ENCODE data around the gene CTSD.

The CTSD gene

DNA sequence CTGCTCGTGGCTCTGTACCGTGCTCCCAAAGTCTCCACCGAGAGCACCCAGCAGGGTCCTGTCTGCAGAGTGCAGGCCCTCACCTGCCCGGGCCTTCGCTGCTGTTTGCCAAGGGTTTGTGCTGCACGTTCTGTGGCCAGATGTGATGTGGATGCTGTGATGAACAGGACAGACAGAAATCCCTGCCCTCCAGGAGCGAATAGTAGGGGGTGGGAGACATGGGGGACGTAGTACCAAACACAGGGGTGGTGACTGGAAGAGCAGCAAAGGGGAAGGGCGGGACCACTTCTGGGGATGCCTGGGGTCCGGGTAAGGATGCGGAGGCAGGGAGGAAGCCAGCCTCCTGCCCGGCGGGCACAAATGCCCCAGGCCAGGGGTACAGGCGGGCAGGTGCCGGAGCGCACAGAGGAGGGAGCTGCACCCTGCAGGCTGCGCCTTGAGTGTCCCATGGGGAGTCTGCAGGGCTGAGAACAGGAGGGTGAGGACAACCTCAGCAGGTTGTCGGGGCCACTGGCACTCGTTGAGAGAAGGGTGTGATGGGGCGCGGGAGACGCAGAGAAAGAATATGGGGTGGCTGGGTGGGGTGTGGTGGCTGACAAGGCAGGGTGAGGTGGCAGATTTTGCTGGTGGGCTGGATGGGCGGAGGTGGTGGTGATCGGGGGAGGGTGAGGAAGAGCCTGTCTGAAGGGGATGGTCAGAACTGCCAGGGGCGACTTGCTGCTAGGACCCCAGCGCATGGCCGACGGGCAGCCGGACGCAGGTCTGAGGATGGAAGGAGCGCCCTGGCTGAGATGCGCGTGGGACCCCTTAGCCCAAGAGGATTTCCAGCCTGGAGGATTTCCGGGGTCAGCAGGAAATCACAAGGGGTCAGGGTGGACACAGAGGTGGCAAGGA lies 16.3 kb upstream of the CTSD start:
- Histone ChIP-seq H3K9ac (peak overlapping the region; percentile 1 to 75 (median 65); a peak in 12 of 22 replicates), H3K9me3 (replicated peaks in 1 of 11) (peaks cover 7 to 11% (median 9%) of the 10 kb centered on the region in 11 experiments; a peak in 20 of 22 replicates), H3K27ac (peak overlapping the region in 10 of 11 experiments; percentile 25 to 87 (median 74); a peak in 18 of 22 replicates), H3K4me1 (peaks cover 48 to 88% (median 82%) of the 10 kb centered on the region in 10 experiments), H3K4me3 (no peak overlapping the region), H3K27me3 (peaks cover 0 to 24% (median 13%) of the 10 kb centered on the region in 11 experiments; a peak in 12 of 22 replicates), H4K20me1 (peaks cover 0 to 5% (median 0%) of the 10 kb centered on the region in 11 experiments; a peak in 2 of 22 replicates), H3K36me3 (0 out of 22 replicates have a peak, but pooled peaks cover 0 to 4% (median 0%) of the 10 kb centered on the region in 11 experiments), H3K4me2 (peak overlapping the region; percentile 82 to 97 (median 91))
- no peak for TF ChIP-seq Cebpa-rat (IDR thresholded peaks at IDR 0.05)

GRCh38 chr11:1779034-1779805 lies 15.5 kb upstream of the CTSD start:
- TF ChIP-seq Cebpa-rat (IDR thresholded peaks at IDR 0.05): no peak
- Histone ChIP-seq H3K36me3 (0 out of 22 replicates have a peak, but pooled peaks cover 0 to 4% (median 0%) of the 10 kb centered on the region in 11 experiments), H4K20me1 (peaks cover 0 to 5% (median 0%) of the 10 kb centered on the region in 11 experiments; a peak in 2 of 22 replicates), H3K27me3 (peaks cover 0 to 24% (median 13%) of the 10 kb centered on the region in 11 experiments; a peak in 12 of 22 replicates), H3K4me2 (peak overlapping the region in 9 of 11 experiments; percentile 88 to 97 (median 91); a peak in 16 of 22 replicates), H3K9ac (peak overlapping the region in 2 of 11 experiments; percentile 18 to 75; a peak in 3 of 22 replicates), H3K27ac (peak overlapping the region in 8 of 11 experiments; percentile 64 to 87 (median 78); a peak in 12 of 22 replicates), H3K4me3 (no peak overlapping the region), H3K9me3 (replicated peaks in 1 of 11) (peaks cover 8 to 18% (median 15%) of the 10 kb centered on the region in 11 experiments; a peak in 20 of 22 replicates), H3K4me1 (peaks cover 48 to 88% (median 80%) of the 10 kb centered on the region in 10 experiments)

DNA sequence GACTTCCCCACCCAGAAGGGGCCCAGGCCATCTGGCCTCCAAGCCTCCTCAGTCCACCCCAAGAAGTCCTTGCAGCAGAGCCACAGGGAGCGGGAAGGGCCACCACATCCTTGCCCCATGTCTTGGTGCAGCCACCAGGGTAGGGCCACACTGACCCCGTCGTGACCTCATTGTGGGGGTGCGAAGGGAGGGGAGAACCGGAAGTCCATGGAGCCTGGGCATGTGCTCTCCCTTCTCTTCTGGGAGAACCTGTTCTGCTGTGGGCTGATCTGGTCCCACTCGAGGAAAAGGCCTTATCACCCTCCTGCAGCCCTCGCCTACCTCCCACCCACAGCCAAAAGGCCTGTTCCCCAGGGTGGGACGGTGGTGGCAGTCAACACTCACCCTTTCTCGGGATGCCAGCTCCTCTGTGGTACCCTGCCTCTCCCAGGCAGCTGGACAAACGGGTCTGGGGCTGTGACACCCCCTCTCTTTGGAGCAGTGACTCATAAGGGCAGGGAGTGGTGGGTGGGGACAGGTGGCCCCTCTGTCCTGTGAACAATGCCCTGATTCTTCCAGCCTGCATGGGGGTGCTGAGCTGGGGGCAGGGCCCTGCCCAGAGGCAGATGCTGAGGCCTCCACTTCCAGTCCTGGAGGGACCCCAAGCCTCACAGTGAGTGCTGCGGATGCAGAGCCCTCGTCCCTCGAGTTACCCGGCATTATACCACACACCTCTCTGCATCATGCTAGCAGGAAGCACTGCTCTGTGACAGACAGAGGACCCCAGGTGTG lies 14.6 kb upstream of the CTSD start:
- Histone ChIP-seq H3K9me3 (replicated peaks in 1 of 11) (peaks cover 8 to 20% (median 15%) of the 10 kb centered on the region in 11 experiments; a peak in 20 of 22 replicates), H3K27me3 (peaks cover 0 to 16% (median 12%) of the 10 kb centered on the region in 11 experiments; a peak in 12 of 22 replicates), H4K20me1 (peaks cover 0 to 5% (median 0%) of the 10 kb centered on the region in 11 experiments; a peak in 2 of 22 replicates)

DNA sequence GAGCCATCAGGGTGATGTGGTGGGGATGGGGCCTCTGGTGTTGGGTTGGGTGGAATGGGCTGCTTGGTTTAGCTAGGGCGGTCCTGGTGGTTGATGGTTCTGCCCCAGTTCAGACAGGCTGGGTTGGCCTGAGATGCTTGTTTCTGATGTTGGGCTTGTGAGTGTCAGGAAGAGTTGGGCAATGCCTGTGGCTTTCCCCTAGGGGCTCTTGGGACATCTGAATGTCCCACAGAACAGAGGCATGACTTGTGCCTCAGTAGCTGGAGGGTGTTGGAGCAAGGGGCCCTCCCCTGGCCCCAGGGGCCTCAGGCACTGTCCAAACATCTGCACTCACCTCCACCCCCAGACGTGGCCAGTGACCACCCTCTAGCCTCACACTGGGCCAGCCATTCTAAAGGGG lies 14.0 kb upstream of the CTSD start:
- peaks cover 8 to 20% (median 15%) of the 10 kb centered on the region in 11 experiments; a peak in 20 of 22 replicates for H3K9me3 ChIP-seq (replicated peaks in 1 of 11)
- peak in 9 of 11 experiments; percentile 33 to 87 (median 71); a peak in 14 of 22 replicates for TF ChIP-seq Cebpa-rat (IDR thresholded peaks at IDR 0.05)
- peak overlapping the region in 3 of 10 experiments; percentile 7 to 15 (median 12); a peak in 2 of 20 replicates for H3K4me3 ChIP-seq
- peak overlapping the region in 10 of 11 experiments; percentile 28 to 87 (median 75); a peak in 20 of 22 replicates for H3K27ac ChIP-seq
- peak overlapping the region in 7 of 11 experiments; percentile 11 to 55 (median 52); a peak in 9 of 22 replicates for H3K9ac ChIP-seq
- 0 out of 22 replicates have a peak, but pooled peaks cover 0 to 4% (median 0%) of the 10 kb centered on the region in 11 experiments for H3K36me3 ChIP-seq
- peaks cover 0 to 5% (median 0%) of the 10 kb centered on the region in 11 experiments; a peak in 2 of 22 replicates for H4K20me1 ChIP-seq
- H3K4me2 ChIP-seq: peak overlapping the region; percentile 62 to 96 (median 89)
- H3K4me1 ChIP-seq: peaks cover 48 to 87% (median 80%) of the 10 kb centered on the region in 10 experiments
- peaks cover 0 to 10% (median 6%) of the 10 kb centered on the region in 11 experiments; a peak in 11 of 22 replicates for H3K27me3 ChIP-seq

More for the DNA sequence above, 14.6 kb upstream of the CTSD start:
- peak overlapping the region in 3 of 10 experiments; percentile 7 to 15 (median 12); a peak in 2 of 20 replicates for H3K4me3 ChIP-seq
- H3K27ac ChIP-seq: peak overlapping the region in 10 of 11 experiments; percentile 28 to 87 (median 75); a peak in 20 of 22 replicates
- peak overlapping the region in 7 of 11 experiments; percentile 11 to 55 (median 52); a peak in 9 of 22 replicates for H3K9ac ChIP-seq
- H3K36me3 ChIP-seq: 0 out of 22 replicates have a peak, but pooled peaks cover 0 to 4% (median 0%) of the 10 kb centered on the region in 11 experiments
- peaks cover 50 to 88% (median 82%) of the 10 kb centered on the region in 10 experiments for H3K4me1 ChIP-seq
- no peak for TF ChIP-seq Cebpa-rat (IDR thresholded peaks at IDR 0.05)
- peak overlapping the region; percentile 62 to 96 (median 89) for H3K4me2 ChIP-seq

DNA sequence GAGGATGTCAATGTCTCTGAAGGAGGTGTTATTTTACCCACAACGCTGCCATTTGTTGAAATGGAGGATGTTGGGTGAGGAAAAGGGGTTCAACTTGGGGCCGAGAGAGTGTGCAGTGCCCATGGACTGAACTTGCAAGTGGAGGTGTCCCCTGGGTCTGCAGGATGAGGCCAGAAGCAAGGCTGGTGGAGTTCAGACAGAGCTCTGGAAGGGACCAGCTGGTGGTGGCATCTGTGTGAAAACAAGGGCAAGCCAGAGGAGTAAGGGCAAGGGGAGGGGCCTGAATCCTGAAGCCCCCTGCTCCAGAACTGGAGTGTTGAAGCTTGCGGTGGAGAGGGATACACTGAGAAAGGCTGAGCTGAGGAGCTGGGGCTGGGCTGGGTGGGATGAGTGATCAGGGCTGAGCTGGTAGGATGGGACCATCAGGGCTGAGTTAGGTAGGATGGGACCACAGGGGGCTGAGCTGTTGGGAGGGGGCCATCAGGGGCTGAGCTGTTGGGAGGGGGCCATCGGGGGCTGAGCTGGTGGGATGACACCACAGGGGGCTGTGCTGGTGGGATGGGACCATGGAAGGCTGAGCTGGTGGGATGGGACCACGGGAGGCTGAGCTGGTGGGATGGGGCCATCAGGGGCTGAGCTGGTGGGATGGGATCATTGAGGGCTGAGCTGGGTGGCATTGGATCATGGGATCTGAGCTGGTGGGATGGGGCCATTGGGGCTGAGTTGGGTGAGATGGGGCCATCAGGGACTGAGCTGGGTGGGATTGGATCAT lies 13.4 kb upstream of the CTSD start:
- peaks cover 0 to 5% (median 0%) of the 10 kb centered on the region in 11 experiments; a peak in 2 of 22 replicates for H4K20me1 ChIP-seq
- peak overlapping the region; percentile 62 to 96 (median 89) for H3K4me2 ChIP-seq
- no peak for TF ChIP-seq Cebpa-rat (IDR thresholded peaks at IDR 0.05)
- H3K4me3 ChIP-seq: peak overlapping the region in 2 of 10 experiments; percentile 7 to 15; a peak in 1 of 20 replicates
- H3K9ac ChIP-seq: peak overlapping the region in 5 of 11 experiments; percentile 50 to 55 (median 53); a peak in 7 of 22 replicates
- H3K27ac ChIP-seq: peak overlapping the region in 10 of 11 experiments; percentile 27 to 87 (median 75); a peak in 16 of 22 replicates
- H3K9me3 ChIP-seq (replicated peaks in 1 of 11): peaks cover 8 to 20% (median 15%) of the 10 kb centered on the region in 11 experiments; a peak in 20 of 22 replicates
- peaks cover 47 to 87% (median 80%) of the 10 kb centered on the region in 10 experiments for H3K4me1 ChIP-seq
- 0 out of 22 replicates have a peak, but pooled peaks cover 0 to 4% (median 0%) of the 10 kb centered on the region in 11 experiments for H3K36me3 ChIP-seq
- peaks cover 0 to 4% (median under 1%) of the 10 kb centered on the region in 11 experiments; a peak in 8 of 22 replicates for H3K27me3 ChIP-seq

DNA sequence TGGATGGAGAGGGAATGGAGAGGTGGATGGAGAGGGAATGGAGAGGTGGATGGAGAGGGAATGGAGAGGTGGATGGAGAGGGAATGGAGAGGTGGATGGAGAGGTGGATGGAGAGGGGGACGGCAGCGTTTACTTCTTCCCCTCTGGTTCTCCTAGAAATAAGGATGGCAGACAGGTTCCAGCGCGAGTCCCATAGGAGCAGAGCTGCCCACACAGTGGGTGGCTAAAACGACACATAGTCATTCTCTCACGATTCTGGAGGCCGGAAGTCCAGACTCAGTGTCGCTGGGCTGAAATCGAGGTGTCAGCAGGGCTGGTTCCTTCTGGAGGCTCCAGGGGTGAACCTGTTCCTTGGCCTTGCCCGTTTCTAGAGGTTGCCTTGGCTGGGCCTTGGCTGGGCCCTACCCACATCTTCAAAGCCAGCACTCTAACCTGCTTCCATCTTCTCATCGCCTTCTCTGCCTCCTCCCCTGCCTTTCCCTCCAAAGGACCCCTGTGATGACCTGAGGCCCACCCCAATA lies 12.7 kb upstream of the CTSD start:
- H3K4me3 ChIP-seq: no peak overlapping the region
- H3K36me3 ChIP-seq: 0 out of 22 replicates have a peak, but pooled peaks cover 0 to 4% (median 0%) of the 10 kb centered on the region in 11 experiments
- peak overlapping the region in 7 of 11 experiments; percentile 12 to 85 (median 75); a peak in 9 of 22 replicates for H3K27ac ChIP-seq
- no peak for TF ChIP-seq Cebpa-rat (IDR thresholded peaks at IDR 0.05)
- peaks cover 0 to 2% (median 0%) of the 10 kb centered on the region in 11 experiments; a peak in 1 of 22 replicates for H4K20me1 ChIP-seq
- H3K27me3 ChIP-seq: no peaks in the 10 kb centered on the region
- peaks cover 8 to 20% (median 15%) of the 10 kb centered on the region in 11 experiments; a peak in 20 of 22 replicates for H3K9me3 ChIP-seq (replicated peaks in 1 of 11)
- H3K4me1 ChIP-seq: peaks cover 46 to 87% (median 80%) of the 10 kb centered on the region in 10 experiments
- peak overlapping the region in 8 of 11 experiments; percentile 42 to 96 (median 90); a peak in 12 of 22 replicates for H3K4me2 ChIP-seq
- no peak overlapping the region for H3K9ac ChIP-seq
